ENCODE data around the gene PTPRN2.
"Not testable (repeated sequence)": the region's sequence is repeated elsewhere in the genome, so short reads cannot be mapped to it uniquely, and the experiment has no call there.

DNA sequence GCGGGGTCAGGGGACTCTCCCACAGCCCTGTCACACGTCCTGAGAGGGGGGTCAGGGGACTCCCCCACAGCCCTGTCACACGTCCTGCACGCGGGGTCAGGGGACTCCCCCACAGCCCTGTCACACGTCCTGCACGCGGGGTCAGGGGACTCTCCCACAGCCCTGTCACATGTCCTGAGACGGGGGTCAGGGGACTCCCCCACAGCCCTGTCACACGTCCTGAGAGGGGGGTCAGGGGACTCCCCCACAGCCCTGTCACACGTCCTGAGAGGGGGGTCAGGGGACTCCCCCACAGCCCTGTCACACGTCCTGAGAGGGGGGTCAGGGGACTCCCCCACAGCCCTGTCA, 210.8 kb downstream of the PTPRN2 start:
- TF ChIP-seq, protein P1, sequence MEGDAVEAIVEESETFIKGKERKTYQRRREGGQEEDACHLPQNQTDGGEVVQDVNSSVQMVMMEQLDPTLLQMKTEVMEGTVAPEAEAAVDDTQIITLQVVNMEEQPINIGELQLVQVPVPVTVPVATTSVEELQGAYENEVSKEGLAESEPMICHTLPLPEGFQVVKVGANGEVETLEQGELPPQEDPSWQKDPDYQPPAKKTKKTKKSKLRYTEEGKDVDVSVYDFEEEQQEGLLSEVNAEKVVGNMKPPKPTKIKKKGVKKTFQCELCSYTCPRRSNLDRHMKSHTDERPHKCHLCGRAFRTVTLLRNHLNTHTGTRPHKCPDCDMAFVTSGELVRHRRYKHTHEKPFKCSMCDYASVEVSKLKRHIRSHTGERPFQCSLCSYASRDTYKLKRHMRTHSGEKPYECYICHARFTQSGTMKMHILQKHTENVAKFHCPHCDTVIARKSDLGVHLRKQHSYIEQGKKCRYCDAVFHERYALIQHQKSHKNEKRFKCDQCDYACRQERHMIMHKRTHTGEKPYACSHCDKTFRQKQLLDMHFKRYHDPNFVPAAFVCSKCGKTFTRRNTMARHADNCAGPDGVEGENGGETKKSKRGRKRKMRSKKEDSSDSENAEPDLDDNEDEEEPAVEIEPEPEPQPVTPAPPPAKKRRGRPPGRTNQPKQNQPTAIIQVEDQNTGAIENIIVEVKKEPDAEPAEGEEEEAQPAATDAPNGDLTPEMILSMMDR (IDR thresholded peaks at IDR 0.05 in 2 of 3, conservative IDR thresholded peaks at IDR 0.05 in 1 of 3; ENCODE audit: insufficient read depth in 2 of 3, low read depth in 1 of 3, low read length in 3 of 3), result not testable (repeated sequence)
- TF ChIP-seq, protein P2, sequence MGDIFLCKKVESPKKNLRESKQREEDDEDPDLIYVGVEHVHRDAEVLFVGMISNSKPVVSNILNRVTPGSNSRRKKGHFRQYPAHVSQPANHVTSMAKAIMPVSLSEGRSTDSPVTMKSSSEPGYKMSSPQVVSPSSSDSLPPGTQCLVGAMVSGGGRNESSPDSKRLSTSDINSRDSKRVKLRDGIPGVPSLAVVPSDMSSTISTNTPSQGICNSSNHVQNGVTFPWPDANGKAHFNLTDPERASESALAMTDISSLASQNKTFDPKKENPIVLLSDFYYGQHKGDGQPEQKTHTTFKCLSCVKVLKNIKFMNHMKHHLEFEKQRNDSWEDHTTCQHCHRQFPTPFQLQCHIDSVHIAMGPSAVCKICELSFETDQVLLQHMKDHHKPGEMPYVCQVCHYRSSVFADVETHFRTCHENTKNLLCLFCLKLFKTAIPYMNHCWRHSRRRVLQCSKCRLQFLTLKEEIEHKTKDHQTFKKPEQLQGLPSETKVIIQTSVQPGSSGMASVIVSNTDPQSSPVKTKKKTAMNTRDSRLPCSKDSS (IDR thresholded peaks at IDR 0.05; ENCODE audit: low read depth, partially characterized antibody), result not testable (repeated sequence)
- not testable (repeated sequence) for TF ChIP-seq ZNF274 (IDR thresholded peaks at IDR 0.05; ENCODE audit: borderline replicate concordance, low read depth, low read length); ZNF133 (CRISPR knock-in tag; IDR thresholded peaks at IDR 0.05); CEBPB (tag; IDR thresholded peaks at IDR 0.05); STAT5B (CRISPR knock-in tag; IDR thresholded peaks at IDR 0.05); ZNF644 (tag; IDR thresholded peaks at IDR 0.05; ENCODE audit: low read depth); TAF1 (IDR thresholded peaks at IDR 0.05; ENCODE audit: control insufficient read depth, extremely low read depth, insufficient read depth, low read length, severe bottlenecking); ARID2 (IDR thresholded peaks at IDR 0.05); ZNF785 (CRISPR knock-in tag; IDR thresholded peaks at IDR 0.05); YY1 (IDR thresholded peaks at IDR 0.05; ENCODE audit: borderline replicate concordance in 1 of 3, control insufficient read depth in 1 of 3, extremely low read depth in 1 of 3, insufficient read depth in 3 of 3, insufficient read length in 1 of 3, insufficient replicate concordance in 2 of 3, low read depth in 1 of 3, low read length in 2 of 3)
- TF ChIP-seq, protein P3, sequence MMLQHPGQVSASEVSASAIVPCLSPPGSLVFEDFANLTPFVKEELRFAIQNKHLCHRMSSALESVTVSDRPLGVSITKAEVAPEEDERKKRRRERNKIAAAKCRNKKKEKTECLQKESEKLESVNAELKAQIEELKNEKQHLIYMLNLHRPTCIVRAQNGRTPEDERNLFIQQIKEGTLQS (IDR thresholded peaks at IDR 0.05), result not testable (repeated sequence)
- TF ChIP-seq, protein P3 (CRISPR knock-in tag; conservative IDR thresholded peaks at IDR 0.05), result not testable (repeated sequence)
- TF ChIP-seq, protein P4, sequence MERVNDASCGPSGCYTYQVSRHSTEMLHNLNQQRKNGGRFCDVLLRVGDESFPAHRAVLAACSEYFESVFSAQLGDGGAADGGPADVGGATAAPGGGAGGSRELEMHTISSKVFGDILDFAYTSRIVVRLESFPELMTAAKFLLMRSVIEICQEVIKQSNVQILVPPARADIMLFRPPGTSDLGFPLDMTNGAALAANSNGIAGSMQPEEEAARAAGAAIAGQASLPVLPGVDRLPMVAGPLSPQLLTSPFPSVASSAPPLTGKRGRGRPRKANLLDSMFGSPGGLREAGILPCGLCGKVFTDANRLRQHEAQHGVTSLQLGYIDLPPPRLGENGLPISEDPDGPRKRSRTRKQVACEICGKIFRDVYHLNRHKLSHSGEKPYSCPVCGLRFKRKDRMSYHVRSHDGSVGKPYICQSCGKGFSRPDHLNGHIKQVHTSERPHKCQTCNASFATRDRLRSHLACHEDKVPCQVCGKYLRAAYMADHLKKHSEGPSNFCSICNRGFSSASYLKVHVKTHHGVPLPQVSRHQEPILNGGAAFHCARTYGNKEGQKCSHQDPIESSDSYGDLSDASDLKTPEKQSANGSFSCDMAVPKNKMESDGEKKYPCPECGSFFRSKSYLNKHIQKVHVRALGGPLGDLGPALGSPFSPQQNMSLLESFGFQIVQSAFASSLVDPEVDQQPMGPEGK (CRISPR knock-in tag; IDR thresholded peaks at IDR 0.05; ENCODE audit: borderline replicate concordance), result not testable (repeated sequence)
